Measurements from ENCODE around the gene PLCB3. TPM values are rescaled to one million over a fixed set of nuclear protein-coding genes. Genes with fewer than 3 reads are reported as not detected.
"Not testable (repeated sequence)": the region's sequence is repeated elsewhere in the genome, so short reads cannot be mapped to it uniquely, and the experiment has no call there.

The PLCB3 gene
- total RNA-seq, 1 donor from 2014 or later, result 36.2 TPM

GRCh38 chr11:64306876-64307622 is 55.7 kb downstream of the PLCB3 start:
- no peak for TF ChIP-seq CTCF (IDR thresholded peaks at IDR 0.05; ENCODE audit: partially characterized antibody, unreplicated experiment)
- peak overlapping the region; percentile 91 for H3K4me3 Mint-ChIP-seq (ENCODE audit: unreplicated experiment)
- H3K27me3 Mint-ChIP-seq (ENCODE audit: unreplicated experiment), result peaks cover 4% of the 10 kb centered on the region
- peaks cover 1% of the 10 kb centered on the region for H3K9me3 Mint-ChIP-seq (ENCODE audit: unreplicated experiment)
- H3K27ac Mint-ChIP-seq (ENCODE audit: unreplicated experiment), result peak overlapping the region; percentile 22
- DNase-seq, result no peak
- no peaks in the 10 kb centered on the region for H3K36me3 Mint-ChIP-seq (ENCODE audit: unreplicated experiment)
- peaks cover 4% of the 10 kb centered on the region for H3K4me1 Mint-ChIP-seq (ENCODE audit: low read depth, unreplicated experiment)

DNA sequence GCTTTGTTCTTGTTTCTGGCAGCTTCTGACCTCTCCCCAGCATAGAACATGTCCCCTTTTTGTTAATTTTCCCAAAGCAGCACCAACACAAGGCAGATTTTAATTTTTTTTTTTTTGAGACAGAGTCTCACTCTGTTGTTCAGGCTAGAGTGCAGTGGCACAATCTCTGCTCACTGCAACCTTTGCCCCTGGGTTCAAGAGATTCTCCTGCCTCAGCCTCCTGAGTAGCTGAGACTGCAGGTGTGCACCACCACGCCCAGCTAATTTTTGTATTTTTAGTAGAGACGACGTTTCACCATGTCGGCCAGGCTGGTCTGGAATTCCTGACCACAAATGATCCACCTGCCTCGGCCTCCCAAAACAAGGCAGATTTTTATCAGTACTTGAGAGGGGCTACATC is 56.5 kb downstream of the PLCB3 start:
- H3K27me3 Mint-ChIP-seq (ENCODE audit: unreplicated experiment), result not testable (repeated sequence)

GRCh38 chr11:64312947-64313346 is 61.6 kb downstream of the PLCB3 start:
- no peak for DNase-seq
- TF ChIP-seq CTCF (IDR thresholded peaks at IDR 0.05; ENCODE audit: partially characterized antibody, unreplicated experiment), result no peak
- Mint-ChIP-seq H3K27ac (ENCODE audit: unreplicated experiment) (peak overlapping the region; percentile 54), H3K36me3 (ENCODE audit: unreplicated experiment) (no peaks in the 10 kb centered on the region), H3K27me3 (ENCODE audit: unreplicated experiment) (peaks cover 12% of the 10 kb centered on the region), H3K4me3 (ENCODE audit: unreplicated experiment) (peak overlapping the region; percentile 44), H3K9me3 (ENCODE audit: unreplicated experiment) (peaks cover 5% of the 10 kb centered on the region), H3K4me1 (ENCODE audit: low read depth, unreplicated experiment) (peaks cover 18% of the 10 kb centered on the region)

More for the DNA sequence above, 56.5 kb downstream of the PLCB3 start:
- H3K27ac Mint-ChIP-seq (ENCODE audit: unreplicated experiment), result peak overlapping the region; percentile 22
- H3K4me1 Mint-ChIP-seq (ENCODE audit: low read depth, unreplicated experiment); DNase-seq; H3K9me3 Mint-ChIP-seq (ENCODE audit: unreplicated experiment); H3K36me3 Mint-ChIP-seq (ENCODE audit: unreplicated experiment): not testable (repeated sequence)
- peak overlapping the region; percentile 44 for H3K4me3 Mint-ChIP-seq (ENCODE audit: unreplicated experiment)

DNA sequence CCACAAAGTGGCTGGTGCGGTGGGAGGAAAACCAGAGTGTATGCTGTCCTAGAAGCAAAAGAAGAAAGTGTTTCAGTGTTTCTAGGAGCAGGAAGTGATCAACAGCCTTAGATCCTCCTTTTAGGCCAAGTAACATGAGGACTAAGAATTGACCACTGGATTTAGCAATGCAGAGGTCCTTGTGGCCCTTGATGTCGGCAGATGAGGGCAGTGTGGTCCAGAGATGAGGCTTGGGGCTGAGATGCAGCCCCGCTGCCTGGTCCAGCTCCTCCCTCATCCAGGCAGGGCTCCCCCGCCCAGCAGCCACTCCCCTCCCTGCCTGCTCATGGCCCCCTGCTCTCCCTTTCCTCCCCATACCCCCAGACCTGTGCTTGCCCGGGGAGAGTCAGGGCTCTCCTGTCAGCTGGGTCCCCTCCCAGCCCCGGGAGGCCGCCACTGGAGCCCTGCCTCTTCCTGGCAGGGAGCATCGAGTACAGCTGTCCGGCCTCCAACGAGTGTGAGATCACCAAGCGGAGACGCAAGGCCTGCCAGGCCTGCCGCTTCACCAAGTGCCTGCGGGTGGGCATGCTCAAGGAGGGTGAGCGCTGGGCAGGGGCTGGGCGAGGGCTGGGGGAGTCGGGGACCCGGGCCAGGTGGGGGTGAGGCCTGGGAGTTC is 62.3 kb downstream of the PLCB3 start:
- Mint-ChIP-seq H3K4me3 (ENCODE audit: unreplicated experiment) (peak overlapping the region; percentile 44), H3K27me3 (ENCODE audit: unreplicated experiment) (peaks cover 12% of the 10 kb centered on the region), H3K36me3 (ENCODE audit: unreplicated experiment) (no peaks in the 10 kb centered on the region), H3K27ac (ENCODE audit: unreplicated experiment) (peak overlapping the region; percentile 54), H3K4me1 (ENCODE audit: low read depth, unreplicated experiment) (peaks cover 18% of the 10 kb centered on the region), H3K9me3 (ENCODE audit: unreplicated experiment) (peaks cover 5% of the 10 kb centered on the region)
- DNase-seq, result no peak
- no peak for TF ChIP-seq CTCF (IDR thresholded peaks at IDR 0.05; ENCODE audit: partially characterized antibody, unreplicated experiment)

GRCh38 chr11:64314146-64314804 is 62.9 kb downstream of the PLCB3 start:
- H3K4me3 Mint-ChIP-seq (ENCODE audit: unreplicated experiment), result no peak overlapping the region
- peaks cover 16% of the 10 kb centered on the region for H3K27me3 Mint-ChIP-seq (ENCODE audit: unreplicated experiment)
- H3K9me3 Mint-ChIP-seq (ENCODE audit: unreplicated experiment), result peaks cover 9% of the 10 kb centered on the region
- no peaks in the 10 kb centered on the region for H3K36me3 Mint-ChIP-seq (ENCODE audit: unreplicated experiment)
- H3K27ac Mint-ChIP-seq (ENCODE audit: unreplicated experiment), result peak overlapping the region; percentile 76
- TF ChIP-seq CTCF (IDR thresholded peaks at IDR 0.05; ENCODE audit: partially characterized antibody, unreplicated experiment), result peak; percentile 28
- DNase-seq, result no peak
- peaks cover 21% of the 10 kb centered on the region for H3K4me1 Mint-ChIP-seq (ENCODE audit: low read depth, unreplicated experiment)

Data from glutamatergic neuron (in vitro differentiated cells).